B cell (primary cell): Measurements from ENCODE around the gene AFF2.

Source experiments
- CTCF ChIP-seq: fragments of 200-600 bp; IDR thresholded peaks from one replicate; pipeline ENCODE4 v1.8.0; 2022; ENCODE audit warnings: antibody characterized with exemption, mild to moderate bottlenecking
- EZH2 ChIP-seq: IDR thresholded peaks from 2 replicates; pipeline ENCODE4 v1.6.1; 2012; ENCODE audit warnings: borderline replicate concordance, low read depth, mild to moderate bottlenecking, moderate library complexity, low read length; ENCODE audit not compliant: insufficient read depth, poor library complexity, severe bottlenecking

DNA sequence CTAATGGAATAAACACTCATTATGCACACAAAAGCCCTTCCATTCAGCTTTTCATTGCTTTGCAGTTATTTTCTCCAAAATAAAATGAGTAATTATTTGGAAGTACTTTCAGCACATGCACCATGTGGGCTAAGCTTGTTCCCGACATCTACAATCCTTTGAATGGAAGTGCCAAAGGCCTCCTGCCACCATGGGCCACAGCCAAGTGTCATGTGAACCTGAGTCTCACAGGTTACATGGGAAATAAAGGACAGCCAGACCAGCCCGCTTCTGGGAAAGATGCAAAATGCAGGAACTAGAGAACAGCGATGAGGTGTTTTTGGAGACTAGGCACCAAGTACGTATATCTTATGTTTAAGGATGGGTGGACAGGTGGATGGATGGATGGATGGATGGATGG, 181.8 kb downstream of the AFF2 start:
- TF ChIP-seq CTCF (no peak), EZH2 (no peak)
